M059J (cell line): ENCODE measurements around the gene ASPA. TPM values are rescaled to one million over a fixed set of nuclear protein-coding genes. Genes with fewer than 3 reads are reported as not detected.
A peak's percentile ranks its signal among the peaks of the same experiment; 100 is the strongest.

Experiments
- DNase-seq: peaks from one replicate; pipeline ENCODE4 v3.0.0-alpha.2; 2012; ENCODE audit warnings: low read depth
- total RNA-seq: library from RNA; depleted of rRNA; stranded (reverse); fragments of >200 nt; shearing (Covaris generic); gene quantifications from 2 replicates; pipeline ENCODE4 v1.2.3, GENCODE V29; 2014; rRNA removed

The ASPA gene
- total RNA-seq, 1 experiment from 2014 or later = not detected

- peak; percentile 54 for DNase-seq
Observed at GRCh38 chr17:3534881-3535252, 59.1 kb downstream of the ASPA start.

GRCh38 chr17:3535253-3535995, 59.6 kb downstream of the ASPA start:
- DNase-seq = peak; percentile 65

- no peak for DNase-seq
Observed at GRCh38 chr17:3536716-3537115, 60.9 kb downstream of the ASPA start.

GRCh38 chr17:3539881-3540540, 64.2 kb downstream of the ASPA start:
- no peak for DNase-seq

GRCh38 chr17:3542410-3543088, 66.8 kb downstream of the ASPA start:
- no peak for DNase-seq

GRCh38 chr17:3543453-3543852, 67.7 kb downstream of the ASPA start:
- no peak for DNase-seq

- no peak for DNase-seq
Observed at GRCh38 chr17:3544365-3544764, 68.6 kb downstream of the ASPA start.

GRCh38 chr17:3545151-3545550, 69.4 kb downstream of the ASPA start:
- no peak for DNase-seq

GRCh38 chr17:3546521-3546920, 70.7 kb downstream of the ASPA start:
- DNase-seq = no peak

- DNase-seq = no peak
Observed at GRCh38 chr17:3546997-3547396, 71.2 kb downstream of the ASPA start.

- no peak for DNase-seq
Observed at GRCh38 chr17:3547628-3548027, 71.8 kb downstream of the ASPA start.

- no peak for DNase-seq
Observed at GRCh38 chr17:3549610-3550162, 73.9 kb downstream of the ASPA start.

- DNase-seq = no peak
Observed at GRCh38 chr17:3551189-3551588, 75.4 kb downstream of the ASPA start.

GRCh38 chr17:3552916-3553315, 77.1 kb downstream of the ASPA start:
- DNase-seq = no peak

Other genes starting within 250 kb of the ASPA start
- gene OR3A1, start 177.6 kb upstream of the ASPA start, total RNA-seq = not detected in 2 replicates
- not detected in 2 replicates for gene OR3A2, start 89.7 kb upstream of the ASPA start, total RNA-seq
- not detected in 2 replicates for gene OR1E1, start 77.6 kb upstream of the ASPA start, total RNA-seq
- not detected in 2 replicates for gene OR3A3, start 64.6 kb upstream of the ASPA start, total RNA-seq
- not detected in 2 replicates for gene OR1E2, start 42.2 kb upstream of the ASPA start, total RNA-seq
- not detected in 2 replicates for gene SPATA22, start 4.2 kb upstream of the ASPA start, total RNA-seq
- gene TRPV3, start 81.8 kb downstream of the ASPA start, total RNA-seq = 0.66 and 1.4 TPM in 2 replicates
- gene TRPV1, start 133.4 kb downstream of the ASPA start, total RNA-seq = 0.42 and 1.6 TPM in 2 replicates
- gene SHPK, start 160.3 kb downstream of the ASPA start, total RNA-seq = 8.1 and 14.1 TPM in 2 replicates
- 13.8 and 17.1 TPM in 2 replicates for gene CTNS, start 160.8 kb downstream of the ASPA start, total RNA-seq
- 239 and 243 TPM in 2 replicates for gene TAX1BP3, start 192.6 kb downstream of the ASPA start, total RNA-seq
- 36.5 and 41.5 TPM in 2 replicates for gene EMC6, start 192.8 kb downstream of the ASPA start, total RNA-seq
- gene P2RX5, start 220.2 kb downstream of the ASPA start, total RNA-seq = 1.8 and 10.1 TPM in 2 replicates
- gene HASPIN, start 247.9 kb downstream of the ASPA start, total RNA-seq = 11.4 and 18.3 TPM in 2 replicates